SU-DHL-6 (cell line): ENCODE results near the gene FCAR.

Source experiments
- EZH2phosphoT487 ChIP-seq: fragments of 200-600 bp; sonication (generic), shearing (Covaris generic); conservative IDR thresholded peaks from 2 replicates; pipeline ENCODE4 v1.6.1; 2018; ENCODE audit warnings: mild to moderate bottlenecking, antibody characterized with exemption, low read length, moderate library complexity, mixed read lengths
- TF ChIP-seq, protein P1 (sequence below): fragments of 200-600 bp; sonication (generic); IDR thresholded peaks from one replicate; pipeline ENCODE4 v1.5.1; 2017; ENCODE audit warnings: antibody characterized with exemption, mild to moderate bottlenecking, low read length, moderate library complexity; ENCODE audit not compliant: insufficient read depth, poor library complexity, severe bottlenecking

DNA sequence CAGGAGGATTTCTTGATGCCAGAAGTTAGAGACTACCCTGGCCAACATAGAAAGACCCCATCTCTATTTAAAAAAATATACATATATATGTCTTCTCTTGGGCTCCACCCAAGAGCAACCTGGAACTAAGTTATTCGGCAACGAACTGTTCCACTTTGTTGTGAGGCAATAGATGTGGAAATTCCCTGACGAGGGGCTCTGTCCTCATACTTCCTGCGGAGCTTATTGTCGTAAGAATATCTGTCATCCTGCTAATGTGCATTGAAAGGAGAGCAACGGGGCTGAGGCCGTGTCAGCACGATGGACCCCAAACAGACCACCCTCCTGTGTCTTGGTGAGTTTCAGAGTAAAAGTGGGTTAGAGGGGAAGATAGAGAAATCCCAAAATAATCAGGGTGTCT, at the start of gene FCAR:
- TF ChIP-seq, protein P1, sequence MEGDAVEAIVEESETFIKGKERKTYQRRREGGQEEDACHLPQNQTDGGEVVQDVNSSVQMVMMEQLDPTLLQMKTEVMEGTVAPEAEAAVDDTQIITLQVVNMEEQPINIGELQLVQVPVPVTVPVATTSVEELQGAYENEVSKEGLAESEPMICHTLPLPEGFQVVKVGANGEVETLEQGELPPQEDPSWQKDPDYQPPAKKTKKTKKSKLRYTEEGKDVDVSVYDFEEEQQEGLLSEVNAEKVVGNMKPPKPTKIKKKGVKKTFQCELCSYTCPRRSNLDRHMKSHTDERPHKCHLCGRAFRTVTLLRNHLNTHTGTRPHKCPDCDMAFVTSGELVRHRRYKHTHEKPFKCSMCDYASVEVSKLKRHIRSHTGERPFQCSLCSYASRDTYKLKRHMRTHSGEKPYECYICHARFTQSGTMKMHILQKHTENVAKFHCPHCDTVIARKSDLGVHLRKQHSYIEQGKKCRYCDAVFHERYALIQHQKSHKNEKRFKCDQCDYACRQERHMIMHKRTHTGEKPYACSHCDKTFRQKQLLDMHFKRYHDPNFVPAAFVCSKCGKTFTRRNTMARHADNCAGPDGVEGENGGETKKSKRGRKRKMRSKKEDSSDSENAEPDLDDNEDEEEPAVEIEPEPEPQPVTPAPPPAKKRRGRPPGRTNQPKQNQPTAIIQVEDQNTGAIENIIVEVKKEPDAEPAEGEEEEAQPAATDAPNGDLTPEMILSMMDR: no peak
- no peak for TF ChIP-seq EZH2phosphoT487
